DOHH2 (cell line): Measurements from ENCODE around the gene TMEM191C.
"Not testable (repeated sequence)": the region's sequence is repeated elsewhere in the genome, so short reads cannot be mapped to it uniquely, and the experiment has no call there.

Experiments used
- H3F3A ChIP-seq: fragments of 200-600 bp; sonication (generic), shearing (Covaris generic); 2 replicates; pipeline ENCODE4 v1.6.0; 2016; ENCODE audit warnings: antibody characterized with exemption, mild to moderate bottlenecking; ENCODE audit not compliant: control insufficient read depth, insufficient read depth
- H3K27ac ChIP-seq: fragments of 200-600 bp; sonication (generic); 2 replicates; pipeline ENCODE4 v1.5.1; 2014; ENCODE audit warnings: low read depth, mild to moderate bottlenecking, low read length, moderate library complexity
- H3K27me3 ChIP-seq: fragments of 200-600 bp; sonication (generic); 2 replicates; pipeline ENCODE4 v1.6.1; 2014; ENCODE audit warnings: mild to moderate bottlenecking, low read length, mixed read lengths; ENCODE audit not compliant: control insufficient read depth
- H3K36me3 ChIP-seq: fragments of 200-600 bp; sonication (generic); 2 replicates; pipeline ENCODE4 v1.6.1; 2014; ENCODE audit warnings: mild to moderate bottlenecking, low read length, moderate library complexity, mixed read lengths; ENCODE audit not compliant: control insufficient read depth
- H3K4me1 ChIP-seq: fragments of 200-600 bp; sonication (generic); 2 replicates; pipeline ENCODE4 v1.6.1; 2014; ENCODE audit warnings: mild to moderate bottlenecking, low read length, mixed read lengths; ENCODE audit not compliant: control insufficient read depth
- H3K4me2 ChIP-seq: fragments of 200-600 bp; sonication (generic); 2 replicates; pipeline ENCODE4 v1.6.0; 2014; ENCODE audit warnings: mild to moderate bottlenecking, low read length, moderate library complexity
- H3K4me3 ChIP-seq: fragments of 200-600 bp; sonication (generic); 2 replicates; pipeline ENCODE4 v1.5.1; 2014; ENCODE audit warnings: mild to moderate bottlenecking, low read length, mixed read lengths
- H3K79me2 ChIP-seq: fragments of 200-600 bp; sonication (generic); 2 replicates; pipeline ENCODE4 v1.6.1; 2014; ENCODE audit warnings: mild to moderate bottlenecking, low read length, mixed read lengths; ENCODE audit not compliant: control insufficient read depth
- H3K9me2 ChIP-seq: fragments of 200-600 bp; sonication (generic); replicated peaks from 2 replicates; pipeline ENCODE4 v1.6.1; 2014; ENCODE audit warnings: mild to moderate bottlenecking, low read length, mixed read lengths; ENCODE audit not compliant: control insufficient read depth
- H3K9me3 ChIP-seq: fragments of 200-600 bp; sonication (generic); 2 replicates; pipeline ENCODE4 v1.6.1; 2014; ENCODE audit warnings: antibody characterized with exemption, low read length, mixed read lengths; ENCODE audit not compliant: control insufficient read depth, insufficient read depth
- H4K20me1 ChIP-seq: fragments of 200-600 bp; sonication (generic); 2 replicates; pipeline ENCODE4 v1.6.0; 2014; ENCODE audit warnings: low read depth, mild to moderate bottlenecking, antibody characterized with exemption, low read length, moderate library complexity; ENCODE audit not compliant: control insufficient read depth, insufficient read depth

The TMEM191C gene

DNA sequence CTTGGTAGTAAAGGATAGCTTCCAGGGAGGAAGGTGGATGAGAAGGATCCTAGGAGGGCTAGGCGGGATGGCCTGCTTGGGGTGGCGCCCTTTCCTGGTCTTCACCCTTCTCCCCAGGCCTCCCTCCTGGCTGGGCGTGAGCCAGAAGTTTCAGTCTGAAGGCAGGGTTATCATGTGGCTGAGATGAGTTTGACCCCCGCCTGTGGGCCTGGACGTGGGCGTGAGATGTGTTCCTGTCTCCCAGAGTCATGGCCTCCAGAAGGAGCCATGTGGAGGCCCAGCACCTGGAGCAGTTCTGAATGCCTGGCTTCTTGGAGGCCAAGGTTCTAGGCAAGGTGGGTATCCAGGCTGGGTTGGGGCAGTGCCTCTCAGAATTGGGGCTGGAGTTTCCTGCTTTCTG is 29.2 kb upstream of the TMEM191C start:
- not testable (repeated sequence) for H3K36me3 ChIP-seq, H3K4me3 ChIP-seq, H3K4me1 ChIP-seq, H3K4me2 ChIP-seq, H3K9me2 ChIP-seq, H3F3A ChIP-seq, H3K79me2 ChIP-seq, H3K27me3 ChIP-seq, H3K9me3 ChIP-seq, H3K27ac ChIP-seq, H4K20me1 ChIP-seq

DNA sequence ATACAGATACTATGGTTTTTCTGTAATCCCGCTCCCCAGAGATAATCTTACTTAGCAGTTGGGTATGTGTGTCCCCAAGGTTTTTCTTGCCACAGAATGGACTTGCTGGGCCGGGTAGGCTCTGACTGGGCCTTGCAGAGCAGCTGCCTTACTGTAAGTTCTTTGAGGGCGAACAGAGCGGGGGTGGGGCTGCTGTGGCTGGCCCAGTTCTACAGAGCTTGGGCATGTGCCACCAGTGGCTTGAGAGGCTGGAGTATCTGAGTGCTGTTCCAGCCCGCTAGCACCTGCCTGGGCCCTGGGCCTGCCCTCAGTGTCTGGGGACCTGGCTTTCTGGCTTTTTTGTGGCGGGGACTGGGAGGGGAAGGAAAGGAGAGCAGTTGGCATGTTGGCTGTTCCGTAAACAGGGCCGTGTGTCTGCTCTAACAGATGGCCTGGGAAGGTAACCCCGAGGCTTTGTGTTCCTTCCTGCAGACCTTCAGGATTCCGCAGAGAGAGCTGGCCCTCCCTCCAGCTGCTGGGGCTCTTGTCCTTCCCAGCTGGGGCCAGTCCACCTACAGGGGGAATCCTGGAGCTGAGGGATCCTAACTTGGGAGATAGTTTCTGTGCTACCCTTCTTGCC is 27.1 kb upstream of the TMEM191C start:
- H3F3A ChIP-seq, H3K4me1 ChIP-seq, H4K20me1 ChIP-seq, H3K79me2 ChIP-seq, H3K27me3 ChIP-seq, H3K27ac ChIP-seq, H3K4me2 ChIP-seq, H3K36me3 ChIP-seq, H3K9me2 ChIP-seq, H3K4me3 ChIP-seq, H3K9me3 ChIP-seq: not testable (repeated sequence)

DNA sequence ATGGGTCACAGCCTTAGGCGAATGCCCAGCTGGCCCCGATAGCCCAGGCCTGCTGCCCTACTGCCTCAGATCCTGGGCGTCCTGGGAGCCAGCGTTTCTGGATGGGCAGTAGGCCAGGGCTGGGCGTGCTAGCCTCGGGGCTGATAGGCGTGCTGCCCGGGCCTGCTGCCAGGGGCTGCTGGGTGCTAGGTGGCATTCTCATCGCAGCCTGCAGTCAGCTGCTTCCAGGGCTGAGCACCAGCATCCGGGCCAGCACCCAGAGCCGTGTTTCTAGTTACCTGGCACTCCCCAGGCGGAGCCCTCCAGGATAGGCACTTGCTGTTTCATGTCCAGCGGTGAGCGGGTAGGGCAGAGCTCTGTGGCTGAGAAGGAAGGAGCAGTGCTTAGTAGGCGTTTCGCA is 26.5 kb upstream of the TMEM191C start:
- not testable (repeated sequence) for H3K9me2 ChIP-seq, H3K9me3 ChIP-seq, H3K4me3 ChIP-seq, H3K27ac ChIP-seq, H3K4me1 ChIP-seq, H3K79me2 ChIP-seq, H3K36me3 ChIP-seq, H3F3A ChIP-seq, H3K4me2 ChIP-seq, H4K20me1 ChIP-seq, H3K27me3 ChIP-seq

DNA sequence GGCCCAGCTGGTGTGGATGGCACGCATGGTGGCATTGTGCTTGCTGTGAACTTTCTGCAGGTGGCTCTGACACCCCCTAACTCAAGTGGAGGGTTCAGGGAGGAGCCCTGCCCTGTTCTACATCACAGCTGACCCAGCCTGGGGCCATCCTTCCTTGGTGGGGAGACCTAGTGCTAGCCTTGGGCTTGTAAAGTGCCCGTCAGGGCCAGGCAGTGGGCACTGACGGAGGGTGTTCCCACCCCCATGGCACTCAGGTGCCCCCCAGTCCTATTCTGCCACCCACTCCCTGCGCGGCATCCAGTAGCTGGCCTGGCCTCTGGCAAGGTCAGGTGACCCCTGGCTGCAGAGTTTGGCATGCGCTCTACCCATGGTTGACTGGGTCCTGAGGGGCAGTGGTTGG is 26.0 kb upstream of the TMEM191C start:
- H3K9me3 ChIP-seq, H3K27ac ChIP-seq, H3K9me2 ChIP-seq, H4K20me1 ChIP-seq, H3K4me1 ChIP-seq, H3K4me2 ChIP-seq, H3K4me3 ChIP-seq, H3F3A ChIP-seq, H3K27me3 ChIP-seq, H3K79me2 ChIP-seq, H3K36me3 ChIP-seq: not testable (repeated sequence)

DNA sequence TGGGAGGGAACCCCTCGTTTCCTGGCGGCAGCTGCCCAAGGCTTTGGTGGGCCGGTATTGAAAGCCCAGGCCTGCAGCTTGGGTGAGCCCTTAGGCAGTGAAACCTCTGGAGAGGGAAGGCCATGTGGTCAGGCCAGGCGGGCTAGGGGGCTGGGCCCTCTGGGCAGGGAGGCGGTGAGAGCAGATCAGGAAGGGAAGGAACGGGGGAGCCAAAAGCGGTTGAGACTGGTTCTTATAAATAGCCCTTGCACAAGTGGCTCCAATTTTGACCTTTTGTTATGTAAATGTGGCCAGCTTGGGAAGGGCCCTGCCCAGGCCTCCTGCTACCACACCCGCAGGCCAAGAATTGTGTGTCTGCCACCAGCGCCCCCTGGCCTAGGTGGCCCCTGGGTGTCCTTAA is 25.1 kb upstream of the TMEM191C start:
- H3K4me3 ChIP-seq, H4K20me1 ChIP-seq, H3K79me2 ChIP-seq, H3K4me1 ChIP-seq, H3K4me2 ChIP-seq, H3K27ac ChIP-seq, H3K9me3 ChIP-seq, H3F3A ChIP-seq, H3K27me3 ChIP-seq, H3K9me2 ChIP-seq, H3K36me3 ChIP-seq: not testable (repeated sequence)

DNA sequence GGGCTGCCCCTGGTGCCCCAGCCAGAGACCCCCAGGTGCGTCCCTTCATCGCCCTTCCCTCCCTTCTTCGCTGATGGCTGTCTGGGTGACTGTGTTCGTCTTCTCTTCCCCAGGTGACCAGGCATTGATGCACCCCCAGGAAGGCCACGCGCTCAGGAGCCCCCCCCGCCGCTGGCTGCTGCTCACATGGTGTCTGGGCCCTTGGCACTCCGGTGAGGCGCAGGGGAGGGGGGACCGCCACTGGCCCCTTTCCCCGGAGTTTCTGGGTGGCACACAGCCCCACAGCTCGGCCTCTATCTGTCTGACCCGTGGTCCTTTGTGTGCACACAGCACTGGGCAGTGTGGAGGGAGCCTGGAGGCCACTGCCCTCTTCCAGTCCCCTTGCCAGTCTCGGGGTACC is 24.5 kb upstream of the TMEM191C start:
- H3K27ac ChIP-seq, H3K36me3 ChIP-seq, H3K9me2 ChIP-seq, H3K27me3 ChIP-seq, H3K4me3 ChIP-seq, H3K79me2 ChIP-seq, H3K9me3 ChIP-seq, H3K4me2 ChIP-seq, H3K4me1 ChIP-seq, H3F3A ChIP-seq, H4K20me1 ChIP-seq: not testable (repeated sequence)
